GM18861 (cell line): ENCODE measurements around the gene REG1B.
"Not testable (repeated sequence)": the region's sequence is repeated elsewhere in the genome, so short reads cannot be mapped to it uniquely, and the experiment has no call there.

Experiments
- ATAC-seq: cut with Tn5 transposase; IDR thresholded peaks from one replicate; pipeline ENCODE4 v1.9.1; 2021; ENCODE audit not compliant: unreplicated experiment

REG1B gene

DNA sequence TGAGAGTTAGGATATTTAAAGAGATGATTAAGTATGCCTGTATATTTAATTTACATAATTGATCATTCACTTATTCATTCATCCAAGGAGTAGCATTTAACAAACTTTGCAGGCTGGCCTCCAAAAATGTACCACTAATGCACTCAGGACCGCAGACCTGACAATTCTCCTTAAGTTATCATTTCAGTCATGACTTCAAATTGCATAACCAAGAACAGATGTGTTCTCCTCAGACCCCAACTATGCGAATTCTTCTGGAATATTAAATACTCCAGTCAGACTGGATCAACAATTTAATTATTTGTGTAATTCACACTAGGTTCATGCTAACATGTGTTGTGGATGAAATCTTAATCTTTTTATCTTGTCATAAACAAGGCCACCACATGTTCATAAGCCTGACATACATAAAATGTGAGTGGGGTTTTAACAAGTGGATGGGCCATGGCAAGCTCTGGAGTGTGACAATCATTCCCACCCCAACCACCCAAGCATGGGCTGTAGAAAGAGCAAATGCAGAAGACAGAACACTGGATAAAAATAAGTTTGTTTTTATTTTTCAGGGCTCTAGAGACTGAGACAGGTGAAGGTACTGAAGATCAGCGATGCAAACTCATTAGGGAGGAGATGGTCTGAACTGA, 3.2 kb downstream of the REG1B start:
- ATAC-seq = no peak

- ATAC-seq = no peak
Measured at GRCh38 chr2:79083597-79084251, 4.1 kb downstream of the REG1B start.

DNA sequence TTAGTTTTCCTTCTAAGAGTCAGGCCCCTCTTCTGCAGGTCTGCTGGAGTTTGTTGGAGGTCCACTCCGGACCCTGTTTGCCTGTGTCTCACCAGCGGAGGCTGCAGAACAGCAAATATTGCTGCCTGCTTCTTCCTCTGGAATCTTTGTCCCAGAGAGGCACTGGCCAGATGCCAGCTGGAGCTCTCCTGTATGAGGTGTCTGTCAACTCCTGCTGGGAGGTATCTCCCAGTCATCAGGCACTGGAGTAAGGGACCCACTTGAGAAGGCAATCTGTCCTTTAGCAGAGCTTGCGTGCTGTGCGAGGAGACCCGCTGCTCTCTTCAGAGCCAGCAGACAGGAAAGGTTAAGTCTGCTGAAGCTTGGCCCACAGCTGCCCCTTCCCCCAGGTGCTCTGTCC, 4.8 kb downstream of the REG1B start:
- no peak for ATAC-seq

DNA sequence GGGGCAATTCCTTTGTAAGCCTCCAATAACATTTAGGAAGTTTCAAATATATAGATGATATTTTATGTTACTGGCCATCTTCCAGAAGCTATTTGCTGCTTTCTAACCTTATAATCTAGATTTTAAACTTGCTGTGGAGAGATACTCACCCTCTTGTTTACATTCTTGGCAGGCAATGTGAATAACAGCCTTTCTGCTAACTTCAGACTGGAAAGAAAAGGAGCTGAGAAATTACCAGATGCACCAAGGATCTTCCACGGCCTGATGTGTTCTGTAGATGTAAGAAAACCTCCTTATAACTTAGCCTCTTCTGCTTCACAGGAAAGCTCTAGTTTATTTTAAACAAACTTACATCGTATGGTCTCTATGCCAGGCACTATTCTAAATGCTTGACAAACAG, 16.7 kb downstream of the REG1B start:
- no peak for ATAC-seq

DNA sequence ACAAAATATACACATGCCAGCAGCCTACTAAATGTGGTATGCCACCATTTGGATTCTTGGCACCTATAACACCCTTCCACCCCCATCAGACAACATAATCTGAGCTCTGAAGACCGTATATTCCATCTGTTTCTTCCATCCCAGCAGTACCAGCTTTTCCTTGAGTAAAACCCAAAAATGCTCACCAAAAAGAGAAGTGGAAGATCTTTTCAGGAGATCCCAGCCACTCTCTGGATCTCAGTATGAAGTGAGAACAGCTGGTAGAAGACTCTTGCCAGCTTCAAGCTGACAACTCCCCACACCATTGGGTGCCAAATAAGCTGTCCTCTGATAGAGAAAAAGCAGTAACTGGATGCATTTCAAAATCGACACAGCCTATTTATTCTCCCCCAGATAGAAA, 22.6 kb downstream of the REG1B start:
- no peak for ATAC-seq

- ATAC-seq = not testable (repeated sequence)
Measured at GRCh38 chr2:79054769-79055168, 33.0 kb downstream of the REG1B start.

DNA sequence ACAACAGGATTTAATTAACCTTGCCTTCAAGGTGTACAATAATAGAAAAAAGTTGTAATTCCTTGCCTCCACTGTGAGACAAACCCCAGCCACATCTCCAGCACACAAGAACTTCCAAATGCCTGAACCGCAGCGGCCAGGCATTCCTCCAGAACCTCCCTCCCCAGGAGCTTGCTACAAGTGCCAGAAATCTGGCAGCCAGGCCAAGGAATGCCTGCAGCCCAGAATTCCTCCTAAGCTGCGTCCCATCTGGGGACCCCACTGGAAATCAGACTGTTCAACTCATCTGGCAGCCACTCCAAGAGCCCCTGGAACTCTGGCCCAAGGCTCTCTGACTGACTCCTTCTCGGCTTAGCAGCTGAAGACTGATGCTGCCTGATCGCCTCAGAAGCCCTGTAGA, 34.3 kb downstream of the REG1B start:
- not testable (repeated sequence) for ATAC-seq

GRCh38 chr2:79041032-79041448, 46.8 kb downstream of the REG1B start:
- no peak for ATAC-seq

- ATAC-seq = no peak
Measured at GRCh38 chr2:79039944-79040343, 47.8 kb downstream of the REG1B start.
